Measurements from ENCODE around the gene CDKAL1. TPM values are rescaled to one million over a fixed set of nuclear protein-coding genes. Genes with fewer than 3 reads are reported as not detected.

Gene CDKAL1
- total RNA-seq, 4 donors from 2014 or later: 24.7 to 32.8 (median 29.8) TPM

DNA sequence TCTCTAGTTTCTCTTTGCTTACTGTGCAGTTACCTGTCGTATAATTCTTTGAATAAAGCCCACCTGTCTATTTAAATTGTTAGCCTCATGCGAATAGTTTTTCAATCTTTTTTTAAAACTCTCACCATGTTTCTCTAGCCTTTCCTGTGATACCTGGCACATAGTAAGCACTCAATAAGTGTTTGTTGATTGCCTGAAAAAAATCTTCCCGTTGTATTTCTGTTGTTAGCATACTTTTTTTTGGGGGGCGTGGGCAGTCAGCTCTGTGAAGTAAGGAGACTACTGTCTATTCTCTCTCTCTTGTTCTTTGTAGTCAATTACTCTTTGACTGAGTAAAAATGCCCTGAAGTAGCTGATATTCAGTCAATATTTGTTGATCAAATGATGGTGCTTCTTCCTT is 205.8 kb downstream of the CDKAL1 start:
- Histone ChIP-seq H3K27ac (no peak overlapping the region), H3K27me3 (no peaks in the 10 kb centered on the region), H3K36me3 (no peaks in the 10 kb centered on the region), H3K4me1 (no peaks in the 10 kb centered on the region), H3K9me3 (no peaks in the 10 kb centered on the region), H3K4me3 (replicated peaks in 1 of 3) (no peak overlapping the region)
- no peak for TF ChIP-seq POLR2A (IDR thresholded peaks at IDR 0.05)
- TF ChIP-seq, protein P1, sequence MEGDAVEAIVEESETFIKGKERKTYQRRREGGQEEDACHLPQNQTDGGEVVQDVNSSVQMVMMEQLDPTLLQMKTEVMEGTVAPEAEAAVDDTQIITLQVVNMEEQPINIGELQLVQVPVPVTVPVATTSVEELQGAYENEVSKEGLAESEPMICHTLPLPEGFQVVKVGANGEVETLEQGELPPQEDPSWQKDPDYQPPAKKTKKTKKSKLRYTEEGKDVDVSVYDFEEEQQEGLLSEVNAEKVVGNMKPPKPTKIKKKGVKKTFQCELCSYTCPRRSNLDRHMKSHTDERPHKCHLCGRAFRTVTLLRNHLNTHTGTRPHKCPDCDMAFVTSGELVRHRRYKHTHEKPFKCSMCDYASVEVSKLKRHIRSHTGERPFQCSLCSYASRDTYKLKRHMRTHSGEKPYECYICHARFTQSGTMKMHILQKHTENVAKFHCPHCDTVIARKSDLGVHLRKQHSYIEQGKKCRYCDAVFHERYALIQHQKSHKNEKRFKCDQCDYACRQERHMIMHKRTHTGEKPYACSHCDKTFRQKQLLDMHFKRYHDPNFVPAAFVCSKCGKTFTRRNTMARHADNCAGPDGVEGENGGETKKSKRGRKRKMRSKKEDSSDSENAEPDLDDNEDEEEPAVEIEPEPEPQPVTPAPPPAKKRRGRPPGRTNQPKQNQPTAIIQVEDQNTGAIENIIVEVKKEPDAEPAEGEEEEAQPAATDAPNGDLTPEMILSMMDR (IDR thresholded peaks at IDR 0.05): no peak
- 98 to 99% methylated on average over 4 of the region's 4 CpGs for WGBS, 2 donors
- DNase-seq: no peak
- intact Hi-C loops (cut with DNase I): no loop called here

DNA sequence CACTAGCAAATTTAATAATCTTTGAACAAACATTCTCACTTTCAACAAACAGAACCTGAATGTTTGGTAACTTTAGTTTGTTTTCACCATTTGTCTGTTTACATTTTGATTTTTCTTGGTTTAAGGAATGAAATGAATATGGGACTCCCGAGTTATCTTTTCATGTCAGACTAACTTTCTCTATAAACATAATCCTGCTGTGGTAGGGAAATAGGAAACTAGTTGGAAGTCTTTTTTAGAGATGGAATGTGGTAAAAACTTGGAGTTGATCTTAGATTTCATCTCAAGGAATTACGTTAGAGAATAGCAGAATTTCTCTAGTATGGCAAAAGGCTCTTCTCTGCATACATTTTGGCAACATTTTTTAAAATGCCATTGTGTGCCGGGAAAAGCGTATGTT is 206.5 kb downstream of the CDKAL1 start:
- Histone ChIP-seq H3K9me3 (no peaks in the 10 kb centered on the region), H3K4me3 (replicated peaks in 1 of 3) (no peak overlapping the region), H3K27me3 (no peaks in the 10 kb centered on the region), H3K36me3 (no peaks in the 10 kb centered on the region), H3K27ac (no peak overlapping the region), H3K4me1 (no peaks in the 10 kb centered on the region)
- DNase-seq: no peak
- intact Hi-C loops (cut with DNase I): no loop called here
- no peak for TF ChIP-seq POLR2A (IDR thresholded peaks at IDR 0.05)
- TF ChIP-seq, protein P1 (IDR thresholded peaks at IDR 0.05): no peak
- WGBS, 2 donors: 93 to 94% methylated on average over 4 of the region's 4 CpGs

DNA sequence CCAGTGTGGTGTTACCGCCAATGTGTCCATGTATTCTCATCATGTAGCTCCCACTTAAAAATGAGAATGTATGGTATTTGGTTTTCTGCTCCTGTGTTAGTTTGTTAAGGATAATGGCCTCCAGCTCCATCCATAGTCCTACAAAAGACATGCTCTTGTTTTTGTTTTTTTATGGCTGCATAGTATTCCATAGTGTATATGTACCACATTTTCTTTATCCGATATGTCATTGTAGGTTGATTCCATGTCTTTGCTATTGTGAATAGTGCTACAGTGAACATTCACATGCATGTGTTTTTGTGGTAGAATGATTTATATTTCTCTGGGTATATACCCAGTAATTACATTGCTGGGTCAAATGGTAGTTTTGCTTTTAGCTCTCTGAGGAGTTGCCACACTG is 207.2 kb downstream of the CDKAL1 start:
- Histone ChIP-seq H3K9me3 (no peaks in the 10 kb centered on the region), H3K4me1 (no peaks in the 10 kb centered on the region), H3K36me3 (no peaks in the 10 kb centered on the region), H3K4me3 (replicated peaks in 1 of 3) (no peak overlapping the region), H3K27me3 (no peaks in the 10 kb centered on the region), H3K27ac (no peak overlapping the region)
- WGBS, 2 donors: 98% methylated on average over 2 of the region's 2 CpGs
- TF ChIP-seq, protein P1 (IDR thresholded peaks at IDR 0.05): no peak
- TF ChIP-seq POLR2A (IDR thresholded peaks at IDR 0.05): no peak
- intact Hi-C loops (cut with DNase I): no loop called here
- DNase-seq: no peak

DNA sequence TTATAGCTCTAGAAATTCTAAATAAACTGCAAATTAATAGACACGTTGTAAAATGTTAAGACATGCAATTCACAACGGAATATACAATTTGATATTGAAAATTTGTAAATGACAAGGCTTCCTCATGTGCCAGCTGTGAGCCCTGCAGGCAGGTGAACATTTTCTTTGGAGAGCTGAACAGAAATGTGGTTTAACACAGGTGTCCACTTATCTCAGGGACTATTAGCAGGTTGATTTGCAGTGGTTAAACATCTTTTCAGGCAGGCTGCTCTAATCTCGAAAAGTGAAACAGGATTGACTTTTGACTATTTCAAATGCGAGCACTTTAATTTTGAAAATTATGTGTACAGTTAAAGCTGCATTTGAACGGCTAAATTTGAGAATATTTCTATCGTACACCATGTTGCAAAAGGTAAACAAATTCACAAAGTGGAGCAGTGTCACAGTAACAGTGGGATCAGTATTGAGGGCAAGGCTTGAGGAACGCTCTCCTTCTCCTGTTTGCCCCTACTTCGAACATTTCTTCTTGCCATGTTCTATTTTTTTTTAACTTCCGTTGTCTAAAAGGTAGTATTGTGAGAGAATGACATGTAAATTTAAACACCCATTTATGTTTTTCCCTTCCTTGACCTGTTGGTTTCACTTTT is 210.8 kb downstream of the CDKAL1 start:
- intact Hi-C loops (cut with DNase I): no loop called here
- Histone ChIP-seq H3K9me3 (no peaks in the 10 kb centered on the region), H3K36me3 (no peaks in the 10 kb centered on the region), H3K4me3 (replicated peaks in 1 of 3) (no peak overlapping the region), H3K27me3 (no peaks in the 10 kb centered on the region), H3K27ac (no peak overlapping the region), H3K4me1 (no peaks in the 10 kb centered on the region)
- TF ChIP-seq, protein P1 (IDR thresholded peaks at IDR 0.05): no peak
- no peak for TF ChIP-seq POLR2A (IDR thresholded peaks at IDR 0.05)
- 93% methylated on average over 9 of the region's 9 CpGs for WGBS, 2 donors
- no peak for DNase-seq

DNA sequence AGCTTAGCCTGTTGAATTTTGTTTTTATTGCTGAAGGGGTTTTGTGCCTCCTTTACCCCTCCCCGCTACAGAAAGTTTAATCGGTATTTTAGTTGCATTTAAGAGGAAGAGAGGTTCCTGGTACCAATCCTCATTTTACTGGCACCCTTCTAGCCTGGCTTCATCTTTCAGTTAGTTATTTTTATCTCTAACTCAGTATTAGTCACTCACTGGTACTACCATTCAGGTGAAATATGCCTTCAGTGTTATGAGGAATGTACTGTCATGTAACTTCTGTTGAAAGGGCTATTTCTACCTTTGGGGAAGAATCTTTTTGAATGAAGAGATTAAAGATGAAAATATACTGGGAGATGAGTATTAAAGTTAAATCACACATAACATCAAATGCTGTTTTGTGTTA is 211.8 kb downstream of the CDKAL1 start:
- intact Hi-C loops (cut with DNase I): no loop called here
- 50 to 59% methylated on average over 2 of the region's 2 CpGs for WGBS, 2 donors
- no peak overlapping the region for H3K4me3 ChIP-seq (replicated peaks in 1 of 3)
- no peaks in the 10 kb centered on the region for H3K27me3 ChIP-seq
- no peak for DNase-seq
- no peaks in the 10 kb centered on the region for H3K9me3 ChIP-seq
- no peaks in the 10 kb centered on the region for H3K36me3 ChIP-seq
- no peak overlapping the region for H3K27ac ChIP-seq
- TF ChIP-seq POLR2A (IDR thresholded peaks at IDR 0.05): no peak
- TF ChIP-seq, protein P1 (IDR thresholded peaks at IDR 0.05): no peak
- no peaks in the 10 kb centered on the region for H3K4me1 ChIP-seq
